HepG2 (cell line): ENCODE data around the gene KIAA1958.

Experiments
- EHMT2 ChIP-seq: fragments of 200-600 bp; sonication (generic); IDR thresholded peaks from 2 replicates; pipeline ENCODE4 v1.7.0; 2017; ENCODE audit warnings: antibody characterized with exemption, low read depth, low read length, borderline replicate concordance
- FOXM1 ChIP-seq: sonication (generic); formaldehyde crosslinking; IDR thresholded peaks from 2 replicates; pipeline ENCODE4 v1.5.0; 2020; ENCODE audit warnings: missing genetic modification reagents
- GABPA ChIP-seq, 2 experiments: IDR thresholded peaks; 2 replicates each; pipeline ENCODE4 v1.6.1; 2011 to 2016; ENCODE audit warnings: low read depth in 2 of 2, low read length in 1 of 2, missing biosample characterization in 1 of 2, missing genetic modification characterization in 1 of 2
- MYNN ChIP-seq: sonication (generic); formaldehyde crosslinking; IDR thresholded peaks from 2 replicates; pipeline ENCODE4 v1.4.0; 2020; ENCODE audit warnings: mild to moderate bottlenecking, low read depth, missing genetic modification reagents
- NR2F1 ChIP-seq, 2 experiments: fragments of 450-650 bp in 1 of 2; formaldehyde crosslinking in 1 of 2; IDR thresholded peaks; 2 replicates each; pipeline versions ENCODE4 v1.5.0 to v1.6.1; 2016 to 2020; ENCODE audit warnings: mild to moderate bottlenecking in 1 of 2, missing compliant biosample characterization in 1 of 2, missing genetic modification reagents in 1 of 2, moderate library complexity in 1 of 2
- ZNF317 ChIP-seq: sonication (generic); formaldehyde crosslinking; IDR thresholded peaks from 2 replicates; pipeline ENCODE4 v1.5.0; 2020; ENCODE audit warnings: mild to moderate bottlenecking, missing genetic modification reagents
- ZNF530 ChIP-seq: sonication (generic); formaldehyde crosslinking; IDR thresholded peaks from 2 replicates; pipeline ENCODE4 v1.5.0; 2020; ENCODE audit warnings: low read depth, mild to moderate bottlenecking, missing genetic modification reagents
- TF ChIP-seq, protein P1 (sequence below): sonication (generic); formaldehyde crosslinking; IDR thresholded peaks from 2 replicates; pipeline ENCODE4 v1.4.0; 2020; ENCODE audit warnings: missing genetic modification reagents
- TF ChIP-seq, protein P2 (sequence below): sonication (generic); formaldehyde crosslinking; IDR thresholded peaks from 2 replicates; pipeline ENCODE4 v1.8.1; 2022; ENCODE audit warnings: mild to moderate bottlenecking, missing genetic modification reagents
- TF ChIP-seq, protein P3 (sequence below): sonication (generic); formaldehyde crosslinking; IDR thresholded peaks from 2 replicates; pipeline ENCODE4 v1.5.0; 2020; ENCODE audit warnings: missing genetic modification reagents
- TF ChIP-seq, protein P4 (sequence below): sonication (generic); formaldehyde crosslinking; IDR thresholded peaks from 2 replicates; pipeline ENCODE4 v1.5.0; 2020; ENCODE audit warnings: missing genetic modification reagents

DNA sequence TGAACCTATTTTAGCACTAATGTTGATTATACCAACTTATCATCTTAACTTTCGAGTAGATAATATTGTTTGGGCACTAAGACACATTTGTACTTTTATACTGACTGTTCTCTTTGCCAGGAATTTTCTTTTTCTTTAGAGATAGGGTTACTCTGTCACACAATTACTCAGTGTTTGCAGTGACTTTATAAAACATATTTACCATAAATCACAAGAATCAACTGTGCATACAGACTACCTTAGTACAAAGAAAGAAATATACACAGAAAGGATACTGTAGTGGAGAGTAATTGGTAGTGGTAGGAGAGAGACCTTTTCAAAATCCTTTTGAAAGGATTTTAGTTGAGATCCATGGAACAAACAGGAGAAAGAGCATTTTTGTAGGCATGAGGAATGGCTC, 40.3 kb downstream of the KIAA1958 start:
- TF ChIP-seq GABPA (IDR thresholded peaks at IDR 0.05; ENCODE audit: low read depth, low read length): no peak
- no peak for TF ChIP-seq GABPA (CRISPR knock-in tag; IDR thresholded peaks at IDR 0.05; ENCODE audit: low read depth)
- TF ChIP-seq, protein P1, sequence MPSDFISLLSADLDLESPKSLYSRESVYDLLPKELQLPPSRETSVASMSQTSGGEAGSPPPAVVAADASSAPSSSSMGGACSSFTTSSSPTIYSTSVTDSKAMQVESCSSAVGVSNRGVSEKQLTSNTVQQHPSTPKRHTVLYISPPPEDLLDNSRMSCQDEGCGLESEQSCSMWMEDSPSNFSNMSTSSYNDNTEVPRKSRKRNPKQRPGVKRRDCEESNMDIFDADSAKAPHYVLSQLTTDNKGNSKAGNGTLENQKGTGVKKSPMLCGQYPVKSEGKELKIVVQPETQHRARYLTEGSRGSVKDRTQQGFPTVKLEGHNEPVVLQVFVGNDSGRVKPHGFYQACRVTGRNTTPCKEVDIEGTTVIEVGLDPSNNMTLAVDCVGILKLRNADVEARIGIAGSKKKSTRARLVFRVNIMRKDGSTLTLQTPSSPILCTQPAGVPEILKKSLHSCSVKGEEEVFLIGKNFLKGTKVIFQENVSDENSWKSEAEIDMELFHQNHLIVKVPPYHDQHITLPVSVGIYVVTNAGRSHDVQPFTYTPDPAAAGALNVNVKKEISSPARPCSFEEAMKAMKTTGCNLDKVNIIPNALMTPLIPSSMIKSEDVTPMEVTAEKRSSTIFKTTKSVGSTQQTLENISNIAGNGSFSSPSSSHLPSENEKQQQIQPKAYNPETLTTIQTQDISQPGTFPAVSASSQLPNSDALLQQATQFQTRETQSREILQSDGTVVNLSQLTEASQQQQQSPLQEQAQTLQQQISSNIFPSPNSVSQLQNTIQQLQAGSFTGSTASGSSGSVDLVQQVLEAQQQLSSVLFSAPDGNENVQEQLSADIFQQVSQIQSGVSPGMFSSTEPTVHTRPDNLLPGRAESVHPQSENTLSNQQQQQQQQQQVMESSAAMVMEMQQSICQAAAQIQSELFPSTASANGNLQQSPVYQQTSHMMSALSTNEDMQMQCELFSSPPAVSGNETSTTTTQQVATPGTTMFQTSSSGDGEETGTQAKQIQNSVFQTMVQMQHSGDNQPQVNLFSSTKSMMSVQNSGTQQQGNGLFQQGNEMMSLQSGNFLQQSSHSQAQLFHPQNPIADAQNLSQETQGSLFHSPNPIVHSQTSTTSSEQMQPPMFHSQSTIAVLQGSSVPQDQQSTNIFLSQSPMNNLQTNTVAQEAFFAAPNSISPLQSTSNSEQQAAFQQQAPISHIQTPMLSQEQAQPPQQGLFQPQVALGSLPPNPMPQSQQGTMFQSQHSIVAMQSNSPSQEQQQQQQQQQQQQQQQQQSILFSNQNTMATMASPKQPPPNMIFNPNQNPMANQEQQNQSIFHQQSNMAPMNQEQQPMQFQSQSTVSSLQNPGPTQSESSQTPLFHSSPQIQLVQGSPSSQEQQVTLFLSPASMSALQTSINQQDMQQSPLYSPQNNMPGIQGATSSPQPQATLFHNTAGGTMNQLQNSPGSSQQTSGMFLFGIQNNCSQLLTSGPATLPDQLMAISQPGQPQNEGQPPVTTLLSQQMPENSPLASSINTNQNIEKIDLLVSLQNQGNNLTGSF (CRISPR knock-in tag): no peak
- TF ChIP-seq MYNN (CRISPR knock-in tag): no peak
- TF ChIP-seq, protein P2, sequence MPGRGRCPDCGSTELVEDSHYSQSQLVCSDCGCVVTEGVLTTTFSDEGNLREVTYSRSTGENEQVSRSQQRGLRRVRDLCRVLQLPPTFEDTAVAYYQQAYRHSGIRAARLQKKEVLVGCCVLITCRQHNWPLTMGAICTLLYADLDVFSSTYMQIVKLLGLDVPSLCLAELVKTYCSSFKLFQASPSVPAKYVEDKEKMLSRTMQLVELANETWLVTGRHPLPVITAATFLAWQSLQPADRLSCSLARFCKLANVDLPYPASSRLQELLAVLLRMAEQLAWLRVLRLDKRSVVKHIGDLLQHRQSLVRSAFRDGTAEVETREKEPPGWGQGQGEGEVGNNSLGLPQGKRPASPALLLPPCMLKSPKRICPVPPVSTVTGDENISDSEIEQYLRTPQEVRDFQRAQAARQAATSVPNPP (CRISPR knock-in tag): no peak
- TF ChIP-seq ZNF530 (CRISPR knock-in tag): no peak
- TF ChIP-seq, protein P3, sequence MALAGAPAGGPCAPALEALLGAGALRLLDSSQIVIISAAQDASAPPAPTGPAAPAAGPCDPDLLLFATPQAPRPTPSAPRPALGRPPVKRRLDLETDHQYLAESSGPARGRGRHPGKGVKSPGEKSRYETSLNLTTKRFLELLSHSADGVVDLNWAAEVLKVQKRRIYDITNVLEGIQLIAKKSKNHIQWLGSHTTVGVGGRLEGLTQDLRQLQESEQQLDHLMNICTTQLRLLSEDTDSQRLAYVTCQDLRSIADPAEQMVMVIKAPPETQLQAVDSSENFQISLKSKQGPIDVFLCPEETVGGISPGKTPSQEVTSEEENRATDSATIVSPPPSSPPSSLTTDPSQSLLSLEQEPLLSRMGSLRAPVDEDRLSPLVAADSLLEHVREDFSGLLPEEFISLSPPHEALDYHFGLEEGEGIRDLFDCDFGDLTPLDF (CRISPR knock-in tag): no peak
- TF ChIP-seq EHMT2: no peak
- no peak for TF ChIP-seq FOXM1 (CRISPR knock-in tag)
- TF ChIP-seq, protein P4, sequence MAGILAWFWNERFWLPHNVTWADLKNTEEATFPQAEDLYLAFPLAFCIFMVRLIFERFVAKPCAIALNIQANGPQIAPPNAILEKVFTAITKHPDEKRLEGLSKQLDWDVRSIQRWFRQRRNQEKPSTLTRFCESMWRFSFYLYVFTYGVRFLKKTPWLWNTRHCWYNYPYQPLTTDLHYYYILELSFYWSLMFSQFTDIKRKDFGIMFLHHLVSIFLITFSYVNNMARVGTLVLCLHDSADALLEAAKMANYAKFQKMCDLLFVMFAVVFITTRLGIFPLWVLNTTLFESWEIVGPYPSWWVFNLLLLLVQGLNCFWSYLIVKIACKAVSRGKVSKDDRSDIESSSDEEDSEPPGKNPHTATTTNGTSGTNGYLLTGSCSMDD (CRISPR knock-in tag): no peak
- no peak for TF ChIP-seq NR2F1 (CRISPR knock-in tag; IDR thresholded peaks at IDR 0.05)
- TF ChIP-seq ZNF317 (CRISPR knock-in tag): no peak
